Occipital lobe (tissue), 2 donors: ENCODE measurements around the gene PARP1. TPM values are rescaled to one million over a fixed set of nuclear protein-coding genes. Genes with fewer than 3 reads are reported as not detected.

Experiments used
- DNase-seq: peaks from one replicate; lab custom pipeline; 2025; lab: John Stamatoyannopoulos, UW
- total RNA-seq: library from RNA; depleted of rRNA; stranded (reverse); fragments of >200 nt; gene quantifications from one replicate; pipeline ENCODE4 v1.2.3, GENCODE V29; 2014

Gene PARP1
- total RNA-seq, 1 donor from 2014 or later, result 104 TPM

- no peak for DNase-seq
Measured at GRCh38 chr1:226381226-226381998, 26.5 kb downstream of the PARP1 start.

- no peak for DNase-seq
Measured at GRCh38 chr1:226378071-226378470, 29.8 kb downstream of the PARP1 start.

GRCh38 chr1:226376300-226376699 is 31.6 kb downstream of the PARP1 start:
- DNase-seq, result no peak

- no peak for DNase-seq
Measured at GRCh38 chr1:226373376-226373775, 34.5 kb downstream of the PARP1 start.

- DNase-seq, result no peak
Measured at GRCh38 chr1:226372885-226373284, 35.0 kb downstream of the PARP1 start.

GRCh38 chr1:226371866-226372490 is 35.9 kb downstream of the PARP1 start:
- no peak for DNase-seq

- no peak for DNase-seq
Measured at GRCh38 chr1:226371027-226371694, 36.7 kb downstream of the PARP1 start.

GRCh38 chr1:226370144-226370923 is 37.6 kb downstream of the PARP1 start:
- no peak for DNase-seq

GRCh38 chr1:226369110-226369509 is 38.8 kb downstream of the PARP1 start:
- no peak for DNase-seq

GRCh38 chr1:226366290-226366689 is 41.6 kb downstream of the PARP1 start:
- no peak for DNase-seq

- DNase-seq, result no peak
Measured at GRCh38 chr1:226365831-226366231, 42.1 kb downstream of the PARP1 start.

- no peak for DNase-seq
Measured at GRCh38 chr1:226364901-226365565, 42.9 kb downstream of the PARP1 start.

GRCh38 chr1:226364514-226364899 is 43.4 kb downstream of the PARP1 start:
- no peak for DNase-seq

- DNase-seq, result no peak
Measured at GRCh38 chr1:226363801-226364513, 43.9 kb downstream of the PARP1 start.

- DNase-seq, result no peak
Measured at GRCh38 chr1:226362891-226363447, 44.9 kb downstream of the PARP1 start.

- no peak for DNase-seq
Measured at GRCh38 chr1:226362361-226362760, 45.5 kb downstream of the PARP1 start.

- no peak for DNase-seq
Measured at GRCh38 chr1:226360106-226360746, 47.7 kb downstream of the PARP1 start.

GRCh38 chr1:226357416-226357815 is 50.5 kb downstream of the PARP1 start:
- no peak for DNase-seq

- peak; percentile 58 for DNase-seq
Measured at GRCh38 chr1:226355669-226356551, 52.0 kb downstream of the PARP1 start.
